H1 (cell line): ENCODE data around the gene ZCCHC10. TPM values are rescaled to one million over a fixed set of nuclear protein-coding genes. Genes with fewer than 3 reads are reported as not detected.

Source experiments
- CTCF ChIA-PET: fragments of 300-600 bp; sonication (Branson Sonifier 250); formaldehyde crosslinking; loops from one replicate; lab custom pipeline; 2021; ENCODE audit not compliant: partially characterized antibody; lab: Charles Lee
- POLR2A ChIA-PET: fragments of 300-600 bp; sonication (Branson Sonifier 250); formaldehyde crosslinking; loops from one replicate; lab custom pipeline; 2021; ENCODE audit warnings: inconsistent platforms; ENCODE audit not compliant: partially characterized antibody; lab: Charles Lee
- DNase-seq, 2 experiments: peaks; one replicate each; pipeline versions ENCODE4 v3.0.0 to v3.0.0-alpha.2; 2010 to 2022; ENCODE audit warnings: low spot score in 2 of 2, low read depth in 1 of 2, mixed read lengths in 1 of 2
- FAIRE-seq: peaks from 2 replicates; lab custom pipeline; 2011; peaks lifted over from hg19 to GRCh38; lab: Jason Lieb, UNC
- H2AFZ ChIP-seq: 2 replicates; pipeline ENCODE4 v1.8.1; 2012; ENCODE audit warnings: low read length, inconsistent platforms
- H2AK5ac ChIP-seq: 2 replicates; pipeline ENCODE4 v1.6.1; 2013; ENCODE audit warnings: low read depth, low read length
- H2BK120ac ChIP-seq: replicated peaks from 2 replicates; pipeline ENCODE3; 2013; ENCODE audit warnings: low read depth, low read length, inconsistent platforms
- H2BK12ac ChIP-seq: 2 replicates; pipeline ENCODE4 v1.6.1; 2013; ENCODE audit warnings: low read depth, low read length
- H2BK15ac ChIP-seq: 2 replicates; pipeline ENCODE4 v1.6.1; 2013; ENCODE audit warnings: low read length
- H2BK20ac ChIP-seq: 2 replicates; pipeline ENCODE4 v1.6.1; 2013; ENCODE audit warnings: low read length
- H2BK5ac ChIP-seq: 2 replicates; pipeline ENCODE4 v1.6.1; 2013; ENCODE audit warnings: low read depth, low read length
- H3K14ac ChIP-seq: 2 replicates; pipeline ENCODE4 v1.6.1; 2013; ENCODE audit warnings: inconsistent platforms; ENCODE audit not compliant: insufficient read length
- H3K18ac ChIP-seq: 2 replicates; pipeline ENCODE4 v1.6.1; 2013; ENCODE audit warnings: low read length; ENCODE audit errors: extremely low read depth
- H3K23ac ChIP-seq: 2 replicates; pipeline ENCODE4 v1.6.1; 2013; ENCODE audit warnings: inconsistent platforms; ENCODE audit not compliant: insufficient read length
- H3K23me2 ChIP-seq: 2 replicates; pipeline ENCODE4 v1.6.1; 2013; ENCODE audit warnings: low read depth, low read length
- H3K27ac ChIP-seq: 2 replicates; pipeline ENCODE4 v1.6.1; 2011; ENCODE audit warnings: low read depth, low read length, inconsistent platforms
- H3K27me3 ChIP-seq, 4 experiments: replicated peaks in 1 of 4; 1 replicate in 1 of 4; 2 replicates in 3 of 4; pipeline versions ENCODE4 v1.6.1 to v1.8.1; 2011 to 2013; ENCODE audit warnings: low read length in 3 of 4, mild to moderate bottlenecking in 3 of 4, inconsistent platforms in 2 of 4, mixed read lengths in 2 of 4, moderate library complexity in 1 of 4; ENCODE audit not compliant: control insufficient read depth in 3 of 4, insufficient read depth in 3 of 4; ENCODE audit errors: extremely low read depth in 1 of 4
- H3K36me3 ChIP-seq, 4 experiments: 2 replicates each; pipeline versions ENCODE4 v1.6.1 to v1.8.1; 2011 to 2013; ENCODE audit warnings: mild to moderate bottlenecking in 4 of 4, low read length in 3 of 4, moderate library complexity in 2 of 4, control low read depth in 1 of 4, inconsistent platforms in 1 of 4; ENCODE audit not compliant: insufficient read depth in 4 of 4, control insufficient read depth in 2 of 4
- H3K4ac ChIP-seq: replicated peaks from 2 replicates; pipeline ENCODE3; 2013; ENCODE audit warnings: low read length, low read depth, mixed read lengths, inconsistent platforms; ENCODE audit not compliant: insufficient read length
- H3K4me1 ChIP-seq, 4 experiments: replicated peaks in 1 of 4; 1 replicate in 1 of 4; 2 replicates in 3 of 4; pipeline versions ENCODE4 v1.6.1 to v1.8.1; 2011 to 2013; ENCODE audit warnings: low read length in 3 of 4, inconsistent platforms in 2 of 4, mixed read lengths in 1 of 4; ENCODE audit not compliant: insufficient read depth in 4 of 4, control insufficient read depth in 3 of 4
- H3K4me2 ChIP-seq, 2 experiments: 2 replicates each; pipeline versions ENCODE4 v1.6.1 to v1.8.1; 2011 to 2013; ENCODE audit warnings: low read depth in 2 of 2, low read length in 2 of 2, control low read depth in 1 of 2, inconsistent platforms in 1 of 2, mild to moderate bottlenecking in 1 of 2; ENCODE audit not compliant: insufficient read depth in 1 of 2
- H3K4me3 ChIP-seq, 4 experiments: fragments of 200-600, 300-600 bp in 1 of 4; sonication (generic), shearing (Covaris generic), sonication (Bioruptor Twin) in 1 of 4; 2 replicates each; pipeline versions ENCODE4 v1.5.1 to v1.8.1; 2011 to 2016; ENCODE audit warnings: low read length in 4 of 4, low read depth in 3 of 4, control low read depth in 2 of 4, inconsistent platforms in 2 of 4, mild to moderate bottlenecking in 2 of 4, mixed read lengths in 1 of 4, moderate library complexity in 1 of 4; ENCODE audit not compliant: insufficient read depth in 2 of 4; ENCODE audit errors: extremely low read depth in 1 of 4
- H3K56ac ChIP-seq: replicated peaks from 2 replicates; pipeline ENCODE3; 2013; ENCODE audit warnings: low read depth, mild to moderate bottlenecking, mixed read lengths, low read length, inconsistent platforms; ENCODE audit not compliant: insufficient read length
- H3K79me1 ChIP-seq: 2 replicates; pipeline ENCODE4 v1.6.1; 2013; ENCODE audit warnings: low read depth, low read length, control low read depth
- H3K79me2 ChIP-seq, 2 experiments: 2 replicates each; pipeline versions ENCODE4 v1.6.1 to v1.8.1; 2012 to 2013; ENCODE audit warnings: low read length in 2 of 2, mild to moderate bottlenecking in 2 of 2, inconsistent platforms in 1 of 2; ENCODE audit not compliant: insufficient read depth in 2 of 2, control insufficient read depth in 1 of 2
- H3K9ac ChIP-seq, 4 experiments: replicated peaks in 1 of 4; 1 replicate in 1 of 4; 2 replicates in 3 of 4; pipeline versions ENCODE4 v1.6.1 to v1.8.1; 2011 to 2013; ENCODE audit warnings: low read depth in 3 of 4, low read length in 3 of 4, control low read depth in 2 of 4, mild to moderate bottlenecking in 2 of 4, moderate library complexity in 2 of 4, inconsistent platforms in 1 of 4; ENCODE audit errors: extremely low read depth in 1 of 4
- H3K9me3 ChIP-seq, 2 experiments: 2 replicates each; pipeline versions ENCODE4 v1.6.1 to v1.8.1; 2012 to 2013; ENCODE audit warnings: mild to moderate bottlenecking in 2 of 2, moderate library complexity in 2 of 2, control low read depth in 1 of 2, inconsistent platforms in 1 of 2, low read depth in 1 of 2, low read length in 1 of 2, mixed read lengths in 1 of 2; ENCODE audit not compliant: insufficient read depth in 2 of 2
- H4K20me1 ChIP-seq, 2 experiments: replicated peaks in 1 of 2; 2 replicates each; pipeline versions ENCODE3 to v1.8.1; 2011 to 2013; ENCODE audit warnings: inconsistent platforms in 2 of 2, low read length in 2 of 2, mild to moderate bottlenecking in 1 of 2; ENCODE audit not compliant: insufficient read depth in 2 of 2, control insufficient read depth in 1 of 2
- H4K5ac ChIP-seq: 2 replicates; pipeline ENCODE4 v1.6.1; 2013; ENCODE audit warnings: low read length, low read depth, mixed read lengths, inconsistent platforms; ENCODE audit not compliant: insufficient read length
- H4K8ac ChIP-seq: 2 replicates; pipeline ENCODE4 v1.8.0; 2013; ENCODE audit warnings: mild to moderate bottlenecking, moderate library complexity, low read length, inconsistent platforms; ENCODE audit not compliant: insufficient read depth; ENCODE audit errors: extremely low read depth
- H4K91ac ChIP-seq: replicated peaks from 2 replicates; pipeline ENCODE3; 2013; ENCODE audit warnings: low read length, mixed read lengths, inconsistent platforms; ENCODE audit not compliant: insufficient read length
- ASH2L ChIP-seq: fragments of 200-600, 300-600 bp; sonication (generic); IDR thresholded peaks from one replicate; pipeline ENCODE4 v1.7.1; 2017; ENCODE audit warnings: low read length
- CBX5 ChIP-seq: fragments of 300-800, 300-1000 bp; sonication (generic); IDR thresholded peaks from 2 replicates; pipeline ENCODE4 v1.7.1; 2016; ENCODE audit warnings: antibody characterized with exemption, low read length, low read depth
- KDM4A ChIP-seq: IDR thresholded peaks from one replicate; pipeline ENCODE4 v1.7.1; 2012; ENCODE audit warnings: low read depth, mild to moderate bottlenecking, moderate library complexity, low read length, inconsistent platforms; ENCODE audit not compliant: severe bottlenecking
- NRF1 ChIP-seq: IDR thresholded peaks from 2 replicates; pipeline ENCODE4 v1.6.1; 2011; ENCODE audit warnings: mild to moderate bottlenecking, low read depth, low read length, improper control_type of control experiment
- PHF8 ChIP-seq: fragments of 200-600 bp; sonication (generic); conservative IDR thresholded peaks from 2 replicates; pipeline ENCODE4 v1.7.1; 2012; ENCODE audit warnings: low read depth, mild to moderate bottlenecking, inconsistent platforms, low read length, moderate library complexity
- POLR2AphosphoS5 ChIP-seq: IDR thresholded peaks from 2 replicates; pipeline ENCODE4 v1.6.1; 2011; ENCODE audit warnings: low read depth, low read length
- SUZ12 ChIP-seq: fragments of 200-600 bp; sonication (generic); IDR thresholded peaks from 2 replicates; pipeline ENCODE4 v1.6.1; 2012; ENCODE audit warnings: mild to moderate bottlenecking, inconsistent platforms, low read length, moderate library complexity, mixed read lengths
- WGBS, 2 experiments: shearing (Covaris generic) in 1 of 2; methylation state at CpG; one replicate each; pipeline versions ENCODE4 v1.1.6 to v1.1.7; 2013 to 2015; ENCODE audit warnings: low lambda C conversion rate in 2 of 2, mixed read lengths in 2 of 2, inconsistent platforms in 1 of 2, low coverage in 1 of 2, missing lambda C conversion rate in 1 of 2; ENCODE audit not compliant: insufficient replicate concordance in 2 of 2, insufficient coverage in 1 of 2, insufficient read length in 1 of 2; ENCODE audit errors: extremely low coverage in 1 of 2, missing lambda C conversion rate in 1 of 2; 5-methylcytosine and 5-hydroxymethylcytosine counted together
- long read RNA-seq, 2 experiments: library from RNA in 1 of 2; library from capped mRNA in 1 of 2; stranded (forward); transcript quantifications; one replicate each; pipeline ENCODE4 v2.0.0, GENCODE V29; 2021; ENCODE audit warnings: inconsistent platforms in 1 of 2
- polyA minus RNA-seq, 3 experiments: library from RNA; depleted of rRNA, polyadenylated mRNA; stranded (reverse); fragments of >200 nt; gene quantifications; 1 replicate in 2 of 3; 2 replicates in 1 of 3; pipeline ENCODE4 v1.2.3, GENCODE V29; 2011
- polyA plus RNA-seq, 7 experiments: library from polyadenylated mRNA; depleted of rRNA in 3 of 7; stranded (reverse) in 5 of 7; unstranded in 2 of 7; fragments of >200 nt in 5 of 7; fragments of 200-250 nt in 2 of 7; gene quantifications; 1 replicate in 5 of 7; 2 replicates in 1 of 7; 4 replicates in 1 of 7; pipeline versions ENCODE4 v1.2.1 to v1.2.3, GENCODE V29; 2011 to 2013; ENCODE audit warnings: missing spikeins in 2 of 7, mixed read lengths in 2 of 7
- total RNA-seq: library from RNA; stranded (reverse); fragmentation: NEBNext Ultra II Directional; extraction: Animal tissue kit (Norgen Biotek cat#: 25700); gene quantifications from 2 replicates; pipeline ENCODE4 v1.2.1, GENCODE V29; 2021

Gene ZCCHC10
- total RNA-seq: 32.9 and 36.6 TPM in 2 replicates
- polyA plus RNA-seq (2011; rRNA removed): 17.9 and 22.4 TPM in 2 replicates
- polyA plus RNA-seq (2011; cell fraction: cytosol; rRNA removed): 19.8 TPM
- 20.4 TPM for polyA plus RNA-seq (2011; cell fraction: nucleus; rRNA removed)
- polyA plus RNA-seq (2012, experiment 1 of 2): 28.6 to 35.7 TPM (median 29.9 TPM) in 4 replicates
- polyA plus RNA-seq (2012, experiment 2 of 2): 19.8 TPM
- polyA plus RNA-seq (2013, experiment 1 of 2): 56.0 TPM
- 57.3 TPM for polyA plus RNA-seq (2013, experiment 2 of 2)
- polyA minus RNA-seq (2011; rRNA and poly(A)+ RNA removed): 15.2 and 28.0 TPM in 2 replicates
- polyA minus RNA-seq (2011; cell fraction: cytosol; rRNA and poly(A)+ RNA removed): 9.0 TPM
- polyA minus RNA-seq (2011; cell fraction: nucleus; rRNA and poly(A)+ RNA removed): 20.8 TPM
- long read RNA-seq, experiment 1, transcript ZCCHC10-206 (4 exons, 608 nt): minor isoform, 5 of 32 reads
- long read RNA-seq, experiment 1, transcript ZCCHC10-201 (4 exons, 2,178 nt): major isoform, 9 of 32 reads
- long read RNA-seq, experiment 1, partial matches to known transcripts: 5 of 32 reads
- long read RNA-seq, experiment 1, other reads (novel, unspliced or antisense): 9 of 32 reads
- long read RNA-seq, experiment 2, transcript ZCCHC10-207 (5 exons, 1,070 nt): minor isoform, 6 of 23 reads
- long read RNA-seq, experiment 2, transcript ZCCHC10-201 (4 exons, 2,178 nt): major isoform, 10 of 23 reads
- long read RNA-seq, experiment 2, partial matches to known transcripts: 1 of 23 reads
- long read RNA-seq, experiment 2, other reads (novel, unspliced or antisense): 3 of 23 reads

GRCh38 chr5:133025804-133026663 lies at the start of gene ZCCHC10:
Gene ZCCHC10 (minus strand): TSS chr5:133026549. CDS start chr5:133026537, 12 bp downstream.
- Histone ChIP-seq H4K91ac (no peak within 1 kb of the TSS), H4K8ac (peak within 1 kb of the TSS; percentile 98), H3K27ac (peak within 1 kb of the TSS; percentile 89), H3K14ac (no peak within 1 kb of the TSS), H3K4me3 (peak within 1 kb of the TSS; percentile 93 to 100 (median 98)), H2BK5ac (peak within 1 kb of the TSS; percentile 81), H3K4me1 (no peaks in the 10 kb centered on the region; a peak in 1 of 7 replicates), H3K23ac (no peak within 1 kb of the TSS), H3K9me3 (no peaks in the 10 kb centered on the region), H3K18ac (peak within 1 kb of the TSS; percentile 60), H2AFZ (peak within 1 kb of the TSS; percentile 98), H3K79me1 (peaks cover 3% of the 10 kb centered on the region; the same call in 1 of the 2 replicates), H3K9ac (peak within 1 kb of the TSS; percentile 70 to 95 (median 92)), H3K23me2 (no peaks in the 10 kb centered on the region), H2BK20ac (no peak within 1 kb of the TSS), H3K36me3 (peaks cover 0 to 7% (median 0%) of the 10 kb centered on the region in 4 experiments; a peak in 2 of 8 replicates), H3K4ac (no peak within 1 kb of the TSS), H4K5ac (peak within 1 kb of the TSS; percentile 31), H2BK15ac (no peak within 1 kb of the TSS), H3K56ac (peak within 1 kb of the TSS; percentile 39), H4K20me1 (no peaks in the 10 kb centered on the region), H3K4me2 (peak within 1 kb of the TSS; percentile 80 to 89), H2BK120ac (no peak within 1 kb of the TSS), H3K79me2 (peaks cover 3 to 33% of the 10 kb centered on the region in 2 experiments; a peak in 2 of 4 replicates), H2BK12ac (no peak within 1 kb of the TSS), H2AK5ac (no peak within 1 kb of the TSS), H3K27me3 (no peaks in the 10 kb centered on the region)
- ChIA-PET POLR2A (interaction anchor here (0.5 to 4.0 kb wide), 9 partner anchors 12 to 247 kb away, joined by 3 to 34 read pairs (median 3); partner anchors contain the start of genes AFF4 and HSPA4), CTCF (no interaction called here)
- WGBS, 2 experiments: 2% methylated on average over 53 of the region's 53 CpGs; no CpG with 5 or more reads in 1 of the 2 experiments
- DNase-seq: peak; percentile 89 to 96
- FAIRE-seq: no peak
- TF ChIP-seq ASH2L: peak; percentile 97
- no peak for TF ChIP-seq CBX5
- no peak for TF ChIP-seq SUZ12
- peak; percentile 79 for TF ChIP-seq KDM4A
- TF ChIP-seq POLR2AphosphoS5: peak; percentile 87
- TF ChIP-seq PHF8: peak; percentile 97
- TF ChIP-seq NRF1: no peak
